Ovary (tissue), 3 donors: ENCODE measurements around the gene FAM149B1.

ENCODE experiments used
- CTCF ChIP-seq, 3 donors: fragments of 450-650 bp in 2 of 3; fragments of 200-600 bp in 1 of 3; IDR thresholded peaks; one replicate each; pipeline versions ENCODE4 v1.5.1 to v1.8.0; 2016 to 2022; ENCODE audit warnings: antibody characterized with exemption in 3 of 3, mild to moderate bottlenecking in 1 of 3
- POLR2A ChIP-seq: fragments of 450-650 bp; IDR thresholded peaks from one replicate; pipeline ENCODE4 v1.6.1; 2017; ENCODE audit warnings: antibody characterized with exemption, mild to moderate bottlenecking, moderate library complexity
- donor health status: DM: no; HTN: no; CAD: no.

GRCh38 chr10:73215749-73216148 lies 47.8 kb downstream of the FAM149B1 start:
- TF ChIP-seq POLR2A, result no peak
- no peak for TF ChIP-seq CTCF (IDR thresholded peaks at IDR 0.05)
